ENCODE results near the gene BRIP1. TPM values are rescaled to one million over a fixed set of nuclear protein-coding genes. Genes with fewer than 3 reads are reported as not detected.

BRIP1 gene
- total RNA-seq, 1 experiment from 2014 or later, result 20.2 TPM

GRCh38 chr17:61789872-61790271 is 73.5 kb downstream of the BRIP1 start:
- no peak for DNase-seq
- H2BK12ac ChIP-seq (ENCODE audit: insufficient read length, low read depth, low read length), result no peak overlapping the region
- no peak overlapping the region for H3K23ac ChIP-seq (ENCODE audit: insufficient read length, low read depth, low read length)
- no peaks in the 10 kb centered on the region for H3K27me3 ChIP-seq (ENCODE audit: insufficient read depth, low read length)
- Mint-ChIP-seq H3K9me3 (no peaks in the 10 kb centered on the region), H3K36me3 (ENCODE audit: insufficient read depth in 1 of 3, low read depth in 3 of 3) (peaks cover 11 to 23% (median 20%) of the 10 kb centered on the region in 3 experiments; a peak in 6 of 7 replicates), H3K27ac (no peak overlapping the region), H3K27me3 (ENCODE audit: low read depth) (no peaks in the 10 kb centered on the region), H3K4me3 (no peak overlapping the region), H3K4me1 (no peaks in the 10 kb centered on the region)
- H3K18ac ChIP-seq (ENCODE audit: insufficient read length, low read depth, low read length), result no peak overlapping the region
- no peaks in the 10 kb centered on the region for H3K79me1 ChIP-seq (ENCODE audit: insufficient read depth, low read depth, low read length, poor library complexity, severe bottlenecking)
- no peak overlapping the region for H3K4ac ChIP-seq (ENCODE audit: low read depth, low read length)
- no peaks in the 10 kb centered on the region for H4K20me1 ChIP-seq (ENCODE audit: control insufficient read depth, insufficient read depth, insufficient read length)
- TF ChIP-seq CTCF (conservative IDR thresholded peaks at IDR 0.05), result no peak
- no peak overlapping the region for H4K91ac ChIP-seq (ENCODE audit: insufficient read length, low read depth, low read length)
- H3K56ac ChIP-seq (ENCODE audit: insufficient read length, low read depth, low read length), result no peak overlapping the region
- no peaks in the 10 kb centered on the region for H3K9me3 ChIP-seq (ENCODE audit: control insufficient read depth, low read depth, low read length)
- no peaks in the 10 kb centered on the region for H3K23me2 ChIP-seq (ENCODE audit: insufficient read length, low read depth, low read length, poor library complexity, severe bottlenecking)
- H3K27ac ChIP-seq (ENCODE audit: insufficient read length, low read depth, low read length), result no peak overlapping the region
- H3K9ac ChIP-seq (ENCODE audit: extremely low read depth, insufficient read length, low read length), result no peak overlapping the region
- H2BK20ac ChIP-seq (ENCODE audit: low read depth, low read length, poor library complexity, severe bottlenecking), result no peak overlapping the region
- H2BK5ac ChIP-seq (ENCODE audit: insufficient read length, low read length), result no peak overlapping the region
- no peak overlapping the region for H4K8ac ChIP-seq (replicated peaks; ENCODE audit: insufficient read length, low read depth, low read length)
- H3K79me2 ChIP-seq (ENCODE audit: insufficient read depth, low read length), result no peaks in the 10 kb centered on the region
- no peak overlapping the region for H3K14ac ChIP-seq (ENCODE audit: insufficient read depth, low read length)
- no peak overlapping the region for H4K5ac ChIP-seq (ENCODE audit: insufficient read length, low read depth, low read length)
- H2BK15ac ChIP-seq (ENCODE audit: low read depth, low read length), result no peak overlapping the region
- H2AK5ac ChIP-seq (ENCODE audit: insufficient read length, low read length), result no peak overlapping the region
- no peak overlapping the region for H3K4me2 ChIP-seq (ENCODE audit: insufficient read depth, insufficient read length, low read length)
- no peaks in the 10 kb centered on the region for H3K4me1 ChIP-seq (ENCODE audit: insufficient read depth, low read length)
- no peak overlapping the region for H3T11ph ChIP-seq (ENCODE audit: low read length)
- no peak overlapping the region for H2AFZ ChIP-seq (ENCODE audit: low read length)
- no peak overlapping the region for H2BK120ac ChIP-seq (ENCODE audit: low read depth, low read length, poor library complexity, severe bottlenecking)
